Nephron (organoid): ENCODE measurements around the gene WDR73.

Experiments
- H3K27ac Mint-ChIP-seq, 3 experiments: 2 replicates each; pipeline ENCODE4 v1.8.0; 2020; ENCODE audit warnings: mixed read lengths in 3 of 3, mild to moderate bottlenecking in 2 of 3, moderate library complexity in 1 of 3
- H3K27me3 Mint-ChIP-seq: 2 replicates; pipeline ENCODE4 v1.8.0; 2021; ENCODE audit warnings: low read depth, mild to moderate bottlenecking, moderate library complexity, mixed read lengths
- H3K36me3 Mint-ChIP-seq: 2 replicates; pipeline ENCODE4 v1.8.0; 2020; ENCODE audit warnings: low read depth, mixed read lengths
- H3K4me1 Mint-ChIP-seq: 2 replicates; pipeline ENCODE4 v1.8.0; 2020; ENCODE audit warnings: mixed read lengths
- H3K4me3 Mint-ChIP-seq, 3 experiments: 2 replicates each; pipeline ENCODE4 v1.8.0; 2020; ENCODE audit warnings: mild to moderate bottlenecking in 3 of 3, mixed read lengths in 3 of 3, moderate library complexity in 2 of 3
- H3K9me3 Mint-ChIP-seq: 2 replicates; pipeline ENCODE4 v1.8.0; 2020; ENCODE audit warnings: mixed read lengths
- CTCF ChIP-seq, 3 experiments: fragments of 200-600 bp; sonication (generic); IDR thresholded peaks; one replicate each; pipeline ENCODE4 v1.5.0; 2021; ENCODE audit warnings: antibody characterized with exemption in 3 of 3; ENCODE audit not compliant: unreplicated experiment in 3 of 3

The WDR73 gene

GRCh38 chr15:84659904-84660781, 6.1 kb upstream of the WDR73 start:
- H3K36me3 Mint-ChIP-seq: peaks cover 17% of the 10 kb centered on the region
- H3K9me3 Mint-ChIP-seq: no peaks in the 10 kb centered on the region
- no peak for TF ChIP-seq CTCF (IDR thresholded peaks at IDR 0.05; ENCODE audit: unreplicated experiment in 3 of 3)
- peak overlapping the region in 1 of 3 experiments; percentile 21 for H3K27ac Mint-ChIP-seq
- H3K27me3 Mint-ChIP-seq: no peaks in the 10 kb centered on the region
- peak overlapping the region; percentile 24 to 69 (median 47) for H3K4me3 Mint-ChIP-seq
- H3K4me1 Mint-ChIP-seq: peaks cover 13% of the 10 kb centered on the region

GRCh38 chr15:84658788-84659411, 4.8 kb upstream of the WDR73 start:
- Mint-ChIP-seq H3K27me3 (no peaks in the 10 kb centered on the region), H3K36me3 (peaks cover 4% of the 10 kb centered on the region), H3K27ac (peak overlapping the region in 1 of 3 experiments; percentile 46), H3K4me3 (peak overlapping the region; percentile 69 to 83 (median 76)), H3K9me3 (no peaks in the 10 kb centered on the region), H3K4me1 (peaks cover 20% of the 10 kb centered on the region)
- no peak for TF ChIP-seq CTCF (IDR thresholded peaks at IDR 0.05; ENCODE audit: unreplicated experiment in 3 of 3)

GRCh38 chr15:84658080-84658787, 4.2 kb upstream of the WDR73 start, which contains the start of gene NMB:
Gene NMB (minus strand): TSS chr15:84658199. CDS start chr15:84658152, 47 bp downstream.
- Mint-ChIP-seq H3K27ac (peak within 1 kb of the TSS in 1 of 3 experiments; percentile 46), H3K4me3 (peak within 1 kb of the TSS; percentile 80 to 84 (median 83)), H3K9me3 (no peaks in the 10 kb centered on the region), H3K36me3 (peaks cover 7% of the 10 kb centered on the region), H3K4me1 (peaks cover 24% of the 10 kb centered on the region), H3K27me3 (no peaks in the 10 kb centered on the region)
- TF ChIP-seq CTCF (IDR thresholded peaks at IDR 0.05; ENCODE audit: unreplicated experiment in 3 of 3): peak; percentile 51 to 81 (median 72)

GRCh38 chr15:84657748-84658079, 3.6 kb upstream of the WDR73 start:
- H3K4me1 Mint-ChIP-seq: peaks cover 24% of the 10 kb centered on the region
- H3K4me3 Mint-ChIP-seq: peak overlapping the region; percentile 80 to 84 (median 83)
- no peak overlapping the region for H3K27ac Mint-ChIP-seq
- H3K9me3 Mint-ChIP-seq: no peaks in the 10 kb centered on the region
- no peak for TF ChIP-seq CTCF (IDR thresholded peaks at IDR 0.05; ENCODE audit: unreplicated experiment in 3 of 3)
- H3K27me3 Mint-ChIP-seq: no peaks in the 10 kb centered on the region
- H3K36me3 Mint-ChIP-seq: peaks cover 7% of the 10 kb centered on the region

GRCh38 chr15:84656972-84657371, 2.9 kb upstream of the WDR73 start:
- Mint-ChIP-seq H3K4me3 (peak overlapping the region; percentile 80 to 84 (median 83)), H3K36me3 (peaks cover 9% of the 10 kb centered on the region), H3K27me3 (no peaks in the 10 kb centered on the region), H3K9me3 (no peaks in the 10 kb centered on the region), H3K4me1 (peaks cover 30% of the 10 kb centered on the region), H3K27ac (no peak overlapping the region)
- no peak for TF ChIP-seq CTCF (IDR thresholded peaks at IDR 0.05; ENCODE audit: unreplicated experiment in 3 of 3)
